Measurements from ENCODE around the gene MYD88.

The MYD88 gene

DNA sequence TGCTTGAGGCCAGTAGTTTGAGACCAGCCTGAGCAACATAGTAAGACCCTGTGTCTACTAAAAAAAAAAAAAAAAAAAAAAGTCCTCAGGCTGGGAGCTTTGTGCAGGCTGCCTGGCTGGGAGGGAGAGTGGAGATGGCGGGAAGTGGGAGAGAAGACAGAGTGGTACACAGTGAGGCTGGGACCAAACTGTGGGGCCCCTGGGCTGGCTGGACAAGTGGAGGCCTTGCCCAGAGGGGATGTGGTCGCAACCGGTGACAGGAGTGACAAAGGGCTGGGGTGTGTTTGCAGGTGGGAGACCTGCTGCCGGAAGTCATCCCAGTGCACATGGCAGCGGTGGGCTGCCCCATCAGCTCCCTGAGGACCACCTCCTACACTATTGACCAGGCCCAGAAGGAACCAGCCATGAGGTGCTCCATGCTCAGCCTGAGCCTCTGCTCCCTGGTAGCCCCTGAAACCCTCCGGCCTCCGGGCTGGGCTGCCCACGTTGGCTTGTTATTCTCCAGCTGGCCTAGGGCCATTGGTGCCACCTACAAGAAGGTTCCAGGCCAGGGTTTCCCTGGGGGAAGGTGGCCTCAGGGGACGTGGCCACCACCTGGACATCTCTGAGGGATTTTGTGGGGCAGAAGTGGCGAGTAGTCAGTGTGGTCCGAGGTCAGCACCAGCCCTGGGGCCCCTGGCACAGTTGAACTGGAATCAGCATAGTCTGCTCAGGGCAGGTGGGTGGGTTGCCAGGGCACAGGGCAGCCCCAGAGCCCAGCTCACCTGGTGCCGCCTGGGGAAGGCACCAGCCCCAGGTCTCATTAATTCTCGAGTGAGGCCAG, 24.2 kb upstream of the MYD88 start:
- no peak for DNase-seq

DNA sequence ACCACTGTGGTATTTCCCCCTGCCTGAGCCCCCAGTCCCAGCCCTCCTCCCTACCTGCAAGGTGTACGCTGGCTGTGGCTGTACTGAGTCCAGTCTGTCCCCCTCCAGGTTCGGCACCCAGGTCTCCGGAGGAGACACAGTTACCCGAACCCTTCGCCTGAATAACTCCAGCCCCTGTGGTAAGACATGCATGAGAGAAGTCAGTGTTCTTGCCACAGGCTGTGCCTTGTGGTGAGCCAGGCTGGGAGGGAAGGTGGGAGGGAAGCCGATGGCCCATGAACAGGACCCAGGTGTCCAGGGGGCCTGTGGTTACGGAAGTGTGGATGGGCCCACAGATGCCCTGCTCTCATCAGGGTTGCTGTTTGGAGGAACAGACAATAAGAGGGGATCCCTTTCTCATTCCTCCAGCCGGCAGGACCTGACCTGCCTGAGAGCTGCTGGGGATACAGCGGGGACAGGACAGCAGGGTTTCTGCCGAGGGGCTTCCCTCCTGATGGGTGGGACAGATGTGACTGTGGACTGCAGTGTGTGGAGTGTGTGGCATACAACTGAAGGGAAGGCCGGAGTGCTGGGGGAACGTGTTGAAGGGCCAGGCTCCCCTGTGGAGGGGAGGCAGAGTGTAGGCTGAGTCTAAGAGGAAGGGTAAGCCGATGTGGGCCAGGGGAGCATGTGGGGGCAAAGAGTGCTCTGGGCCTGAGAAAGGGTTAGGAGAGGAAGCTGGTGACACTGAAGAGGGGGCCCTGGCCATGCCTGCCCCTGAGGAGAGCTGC, 23.4 kb upstream of the MYD88 start:
- no peak for DNase-seq

DNA sequence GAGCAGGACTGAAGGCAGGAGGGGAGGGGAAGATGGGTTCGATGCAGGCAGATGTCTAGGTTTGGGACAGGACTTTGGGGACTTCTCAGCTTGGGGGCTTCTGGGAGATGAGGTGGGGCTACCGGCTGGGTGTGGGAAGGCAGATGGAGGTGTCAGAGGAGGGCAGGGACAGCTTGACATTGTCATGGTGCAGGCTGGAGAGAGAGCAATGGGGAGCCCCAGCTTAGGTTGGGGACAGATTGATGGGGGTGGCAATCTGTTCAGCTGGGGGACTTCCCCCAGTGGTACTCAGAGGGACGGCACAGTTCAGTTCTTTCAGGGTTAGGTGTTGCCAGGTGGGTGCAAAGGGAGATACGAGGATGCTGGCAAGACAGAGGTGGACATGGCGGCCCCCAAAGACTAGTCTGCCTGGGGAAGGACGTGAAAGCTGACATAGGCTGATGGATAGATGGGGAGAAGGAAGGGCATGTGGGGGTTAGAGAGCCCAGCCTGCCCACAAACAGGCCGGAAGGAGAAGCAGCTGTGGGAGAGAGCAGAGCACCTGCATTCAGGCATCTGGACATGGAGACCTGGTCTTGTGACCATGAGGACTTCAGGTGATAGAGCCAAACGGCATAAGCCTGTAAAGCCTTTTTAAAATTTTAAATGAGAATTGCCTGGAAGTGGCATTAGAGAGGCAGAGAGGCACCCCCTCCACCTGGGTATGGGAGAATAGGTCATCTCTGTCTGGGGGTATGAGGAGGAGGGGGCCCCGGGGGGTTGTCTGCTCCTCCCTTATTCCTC, 22.6 kb upstream of the MYD88 start:
- DNase-seq: no peak

DNA sequence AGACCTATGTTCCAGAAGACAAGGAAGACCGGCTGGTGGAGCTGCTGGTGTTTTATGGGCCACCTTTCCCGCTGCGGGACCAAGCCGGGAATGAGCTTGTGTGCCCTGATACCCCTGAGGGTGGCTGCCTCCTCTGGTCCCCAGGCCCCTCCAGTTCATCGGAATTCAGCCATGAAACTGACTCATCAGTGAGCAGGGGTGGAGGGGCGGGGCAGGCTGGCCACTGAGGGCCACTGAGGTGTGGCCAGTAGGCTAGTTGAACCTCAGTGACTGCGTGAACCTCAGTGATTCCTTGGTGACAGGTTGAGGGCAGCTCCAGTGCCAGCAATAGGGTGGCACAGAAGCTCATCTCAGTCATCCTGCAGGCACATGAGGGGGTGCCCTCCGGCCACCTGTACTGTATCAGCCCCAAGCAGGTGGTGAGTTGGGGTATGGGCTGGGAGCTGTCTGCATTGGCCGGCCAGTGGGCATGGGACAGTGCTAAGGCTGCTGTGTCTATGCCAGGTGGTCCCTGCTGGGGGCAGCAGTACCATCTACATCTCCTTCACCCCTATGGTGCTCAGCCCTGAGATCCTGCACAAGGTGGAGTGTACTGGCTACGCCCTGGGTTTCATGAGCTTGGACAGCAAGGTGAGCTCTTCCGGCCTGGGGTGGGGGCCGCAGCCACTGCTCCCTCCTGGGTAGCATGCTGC, 21.8 kb upstream of the MYD88 start:
- no peak for DNase-seq

DNA sequence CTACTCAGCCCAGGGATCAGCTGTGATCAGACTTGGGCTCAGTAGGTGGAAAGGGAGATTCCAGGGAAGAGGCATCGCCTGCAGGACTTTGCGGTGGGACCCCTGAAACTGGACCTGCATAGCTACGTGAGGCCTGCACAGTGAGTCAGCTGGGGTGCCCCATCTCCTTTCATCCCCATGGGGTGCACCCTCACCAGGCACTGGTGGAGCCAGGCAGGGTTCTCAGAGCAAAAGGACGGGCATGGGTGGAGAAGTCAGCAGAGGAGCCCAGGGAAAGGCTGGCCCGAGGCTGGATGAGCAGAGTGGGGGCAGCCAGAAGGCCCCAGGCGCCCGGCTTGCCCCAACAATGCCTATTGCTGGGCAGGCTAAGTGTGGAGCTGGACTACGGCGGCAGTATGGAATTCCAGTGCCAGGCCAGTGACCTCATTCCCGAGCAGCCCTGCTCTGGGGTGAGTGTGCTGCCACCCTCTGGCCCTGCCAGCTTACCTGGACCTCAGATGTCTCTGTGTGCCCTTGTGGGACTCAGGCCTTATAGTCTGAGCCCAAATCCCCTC, 21.2 kb upstream of the MYD88 start:
- no peak for DNase-seq

- DNase-seq: peak; percentile 62
Observed at GRCh38 chr3:38117748-38118420, 20.6 kb upstream of the MYD88 start.

- no peak for DNase-seq
Observed at GRCh38 chr3:38118421-38119247, 19.8 kb upstream of the MYD88 start.

GRCh38 chr3:38119248-38119544, 19.3 kb upstream of the MYD88 start:
- DNase-seq: no peak

DNA sequence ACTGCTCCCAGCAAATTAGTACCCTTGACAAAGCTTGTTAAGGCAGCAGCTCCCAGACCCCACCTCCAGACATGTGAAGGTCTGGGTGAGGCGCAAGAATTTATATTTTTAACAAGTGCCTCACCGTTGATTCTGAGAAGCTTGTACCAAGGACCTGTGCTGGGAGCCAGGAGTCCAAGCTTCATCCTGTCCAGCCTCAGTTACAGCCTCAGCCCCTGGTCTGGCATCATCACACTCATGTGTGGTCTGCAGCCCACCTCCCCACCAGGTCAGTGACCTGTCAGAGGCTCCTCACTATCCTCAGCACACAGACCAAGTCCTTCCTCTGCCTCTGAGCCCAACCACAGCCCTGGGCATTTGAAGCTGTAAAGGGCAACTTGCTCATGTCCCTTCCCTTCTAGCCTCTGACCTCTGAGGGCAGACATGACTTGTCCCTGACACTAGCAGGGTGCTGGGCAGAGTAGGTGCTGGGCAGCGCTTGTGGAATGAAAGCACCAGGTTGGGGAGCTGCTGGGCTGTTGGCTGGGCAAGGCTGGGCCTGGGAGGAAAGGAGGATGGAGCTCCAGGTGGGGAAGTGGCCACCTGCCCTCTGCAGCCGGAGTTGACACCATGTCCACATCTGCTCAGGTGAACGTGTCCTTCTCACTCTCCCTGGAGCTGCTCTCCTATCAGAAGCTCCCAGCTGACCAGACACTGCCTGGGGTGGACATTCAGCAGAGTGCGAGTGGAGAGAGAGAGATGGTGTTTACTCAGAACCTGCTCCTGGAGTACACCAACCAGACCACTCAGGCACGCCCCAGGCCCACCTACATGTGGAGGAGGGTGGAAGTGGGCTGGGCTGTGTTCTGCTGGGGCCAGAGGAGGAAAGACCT, 18.4 kb upstream of the MYD88 start:
- DNase-seq: no peak

GRCh38 chr3:38120693-38121450, 17.6 kb upstream of the MYD88 start:
- DNase-seq: no peak

DNA sequence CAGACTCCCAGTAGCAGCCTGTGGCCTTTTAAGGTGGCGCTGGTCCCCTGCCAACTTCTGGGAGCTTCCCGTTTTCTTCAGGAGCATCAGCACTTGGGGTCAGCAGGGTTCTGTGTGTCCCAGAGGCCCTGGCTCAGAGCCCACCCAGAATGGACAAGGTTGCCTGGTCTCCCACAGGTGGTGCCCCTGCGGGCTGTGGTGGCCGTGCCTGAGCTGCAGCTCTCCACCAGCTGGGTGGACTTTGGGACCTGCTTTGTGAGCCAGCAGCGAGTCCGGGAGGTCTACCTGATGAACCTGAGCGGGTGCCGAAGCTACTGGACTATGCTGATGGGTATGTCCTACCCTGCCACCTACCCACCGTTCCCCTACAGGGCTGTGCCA, 17.0 kb upstream of the MYD88 start:
- DNase-seq: no peak

- DNase-seq: no peak
Observed at GRCh38 chr3:38121832-38122461, 16.5 kb upstream of the MYD88 start.

DNA sequence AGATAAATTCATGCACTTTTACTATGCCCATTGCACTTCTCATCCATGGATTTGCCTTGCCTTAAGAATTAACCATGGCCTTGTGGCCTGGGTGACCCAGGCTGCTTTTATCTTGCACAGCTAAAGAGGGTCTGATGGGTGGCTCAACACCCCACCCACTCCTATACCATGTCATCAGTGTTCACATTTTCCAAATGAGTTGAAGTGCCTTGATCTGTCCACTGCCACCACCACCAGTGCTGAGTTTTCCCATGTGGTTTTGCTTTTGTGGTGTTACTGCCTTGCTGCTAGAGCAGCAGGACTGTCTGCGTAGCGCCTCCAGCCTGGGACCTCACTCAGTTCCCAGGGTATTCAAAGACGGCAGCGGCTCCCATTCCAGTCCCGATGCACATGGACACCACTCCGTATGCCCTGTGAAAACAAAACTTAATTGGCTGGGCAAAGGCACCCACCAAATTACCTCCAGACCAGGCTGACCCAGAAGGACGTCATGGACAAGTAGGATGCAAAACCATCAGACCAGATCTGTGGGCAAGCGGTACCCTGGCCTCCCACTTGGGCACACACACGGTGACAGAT, 15.7 kb upstream of the MYD88 start:
- DNase-seq: no peak

- DNase-seq: no peak
Observed at GRCh38 chr3:38124324-38125122, 13.9 kb upstream of the MYD88 start.

DNA sequence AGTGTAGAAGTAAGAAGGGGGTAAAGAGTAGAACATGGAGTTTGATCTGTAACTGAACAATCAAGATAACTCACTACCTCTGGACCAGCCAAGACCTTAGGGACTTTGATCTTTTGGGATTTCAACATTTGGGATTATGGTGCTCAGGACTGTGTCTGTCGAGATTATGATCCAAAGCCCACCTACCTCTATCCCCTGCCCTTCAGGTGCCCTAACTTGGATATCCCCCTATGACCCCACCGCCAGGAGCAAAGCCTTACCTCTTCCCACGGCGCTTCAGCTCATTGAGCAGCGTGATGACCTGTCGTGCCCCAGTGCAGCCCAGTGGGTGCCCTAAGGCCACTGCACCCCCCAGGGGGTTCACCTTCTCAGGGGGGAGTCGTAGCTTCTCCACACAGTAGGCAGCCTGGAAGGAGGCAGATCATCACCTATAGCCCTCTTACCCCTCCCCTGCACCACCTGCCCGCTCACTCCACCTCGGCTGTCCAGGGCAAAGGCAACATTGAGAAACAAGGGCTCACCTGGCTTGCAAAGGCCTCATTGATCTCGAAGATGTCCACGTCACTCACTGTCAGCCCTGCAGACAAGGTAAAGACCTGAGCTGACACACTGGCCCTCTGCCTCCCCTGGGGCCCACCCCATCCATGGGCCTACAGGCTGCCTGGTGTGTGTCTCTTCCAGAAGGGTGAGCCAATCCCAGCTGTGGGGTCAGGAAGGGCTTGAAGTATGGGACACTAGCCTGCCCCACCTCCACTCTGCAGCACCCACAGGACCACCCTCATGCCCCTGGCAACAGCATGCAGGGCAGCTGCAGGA, 12.9 kb upstream of the MYD88 start:
- DNase-seq: no peak

DNA sequence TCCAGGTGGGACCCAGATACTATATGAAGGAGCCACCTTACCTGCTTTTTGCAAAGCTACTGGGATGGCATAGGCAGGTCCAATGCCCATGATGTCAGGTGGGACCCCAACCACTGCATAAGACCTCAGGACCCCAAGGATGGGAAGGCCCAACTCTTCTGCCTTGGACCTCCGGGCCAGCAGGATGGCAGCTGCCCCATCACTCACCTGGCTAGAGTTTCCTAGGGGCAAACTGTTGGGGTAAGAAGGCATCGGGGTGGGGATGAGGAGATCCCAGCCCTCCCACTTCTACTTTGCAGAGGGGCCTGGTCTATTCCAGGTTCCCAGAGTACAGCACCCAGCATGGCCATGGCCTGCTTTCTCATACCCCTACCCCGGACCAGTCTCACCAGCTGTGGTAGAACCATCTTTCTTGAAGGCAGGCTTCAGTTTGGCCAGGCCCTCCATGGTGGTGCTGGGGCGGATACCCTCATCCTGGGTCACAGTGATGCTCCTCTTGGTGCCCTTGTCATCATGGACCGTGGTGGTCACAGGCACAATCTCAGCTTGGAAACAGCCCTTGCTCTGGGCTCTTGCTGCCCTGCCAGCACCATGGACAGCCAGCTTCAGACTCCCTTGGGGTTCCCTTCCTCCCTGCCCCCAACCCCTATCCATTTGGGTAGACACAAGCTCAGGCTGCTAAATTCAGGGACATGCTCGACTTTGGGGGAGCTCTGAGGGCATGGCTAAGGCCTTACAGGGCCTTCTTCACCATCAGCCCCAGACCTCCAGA, 12.2 kb upstream of the MYD88 start:
- no peak for DNase-seq
